ENCODE measurements around the gene CYTH2.

Gene CYTH2

GRCh38 chr19:48469289-48469881, at the start of gene CYTH2:
TSS of gene CYTH2 (plus strand) at chr19:48469369. CDS start at chr19:48469508, 139 bp downstream.
- DNase-seq: peak; percentile 40

DNA sequence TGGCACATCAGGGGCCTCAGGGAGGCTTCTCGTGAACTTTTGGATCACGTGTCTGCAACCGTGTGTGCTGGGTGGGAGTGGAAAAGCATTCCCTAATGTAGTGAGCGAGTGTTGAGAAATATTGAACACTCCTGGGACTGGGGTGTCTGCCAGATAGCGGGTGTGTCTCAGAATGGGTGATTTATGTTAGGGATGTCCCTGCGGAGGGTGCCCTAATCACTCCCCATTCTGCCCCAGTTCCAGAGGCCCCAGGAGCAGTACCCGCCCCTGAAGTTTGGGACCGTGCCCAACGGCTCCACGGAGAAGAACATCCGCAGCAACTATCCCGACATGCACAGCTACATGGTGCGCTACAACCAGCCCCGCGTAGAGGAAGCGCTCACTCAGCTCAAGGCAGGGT, 47.6 kb upstream of the CYTH2 start:
- no peak for DNase-seq

- no peak for DNase-seq
Measured at GRCh38 chr19:48424694-48425219, 44.4 kb upstream of the CYTH2 start.

- DNase-seq: no peak
Measured at GRCh38 chr19:48428670-48429069, 40.5 kb upstream of the CYTH2 start.

GRCh38 chr19:48433337-48433736, 35.8 kb upstream of the CYTH2 start:
- DNase-seq: no peak

DNA sequence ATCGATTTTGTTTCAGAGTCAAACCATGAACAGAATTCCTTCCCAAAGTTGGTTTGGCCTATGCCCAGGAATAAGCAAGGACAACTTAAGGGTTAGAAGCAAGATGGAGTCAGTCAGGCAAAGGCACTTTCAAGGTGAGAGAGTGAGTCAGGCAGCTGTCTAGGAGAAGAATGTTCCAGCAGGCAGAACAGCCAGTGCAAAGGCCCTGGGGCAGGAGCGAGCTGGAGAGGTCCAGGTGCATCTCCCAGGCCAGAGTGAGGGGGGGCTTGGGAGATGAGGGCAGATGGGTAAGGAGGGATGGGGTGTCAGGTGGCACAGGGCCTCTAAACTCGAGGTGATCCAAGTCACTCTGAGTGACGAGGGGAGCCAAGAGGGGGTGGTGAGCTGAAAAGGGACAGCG, 32.6 kb upstream of the CYTH2 start:
- DNase-seq: no peak

GRCh38 chr19:48441360-48442050, 27.7 kb upstream of the CYTH2 start:
- DNase-seq: no peak

- no peak for DNase-seq
Measured at GRCh38 chr19:48442116-48443035, 26.8 kb upstream of the CYTH2 start.

DNA sequence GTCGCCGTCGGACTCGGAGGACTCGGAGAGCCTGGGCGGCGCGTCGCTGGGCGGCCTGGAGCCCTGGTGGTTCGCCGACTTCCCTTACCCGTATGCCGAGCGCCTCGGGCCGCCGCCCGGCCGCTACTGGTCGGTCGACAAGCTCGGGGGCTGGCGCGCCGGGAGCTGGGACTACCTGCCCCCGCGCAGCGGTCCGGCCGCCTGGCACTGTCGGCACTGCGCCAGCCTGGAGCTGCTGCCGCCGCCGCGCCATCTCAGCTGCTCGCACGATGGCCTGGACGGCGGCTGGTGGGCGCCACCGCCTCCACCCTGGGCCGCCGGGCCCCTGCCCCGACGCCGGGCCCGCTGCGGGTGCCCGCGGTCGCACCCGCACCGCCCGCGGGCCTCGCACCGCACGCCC, 25.9 kb upstream of the CYTH2 start:
- DNase-seq: no peak

GRCh38 chr19:48443731-48444128, 25.4 kb upstream of the CYTH2 start:
- no peak for DNase-seq

DNA sequence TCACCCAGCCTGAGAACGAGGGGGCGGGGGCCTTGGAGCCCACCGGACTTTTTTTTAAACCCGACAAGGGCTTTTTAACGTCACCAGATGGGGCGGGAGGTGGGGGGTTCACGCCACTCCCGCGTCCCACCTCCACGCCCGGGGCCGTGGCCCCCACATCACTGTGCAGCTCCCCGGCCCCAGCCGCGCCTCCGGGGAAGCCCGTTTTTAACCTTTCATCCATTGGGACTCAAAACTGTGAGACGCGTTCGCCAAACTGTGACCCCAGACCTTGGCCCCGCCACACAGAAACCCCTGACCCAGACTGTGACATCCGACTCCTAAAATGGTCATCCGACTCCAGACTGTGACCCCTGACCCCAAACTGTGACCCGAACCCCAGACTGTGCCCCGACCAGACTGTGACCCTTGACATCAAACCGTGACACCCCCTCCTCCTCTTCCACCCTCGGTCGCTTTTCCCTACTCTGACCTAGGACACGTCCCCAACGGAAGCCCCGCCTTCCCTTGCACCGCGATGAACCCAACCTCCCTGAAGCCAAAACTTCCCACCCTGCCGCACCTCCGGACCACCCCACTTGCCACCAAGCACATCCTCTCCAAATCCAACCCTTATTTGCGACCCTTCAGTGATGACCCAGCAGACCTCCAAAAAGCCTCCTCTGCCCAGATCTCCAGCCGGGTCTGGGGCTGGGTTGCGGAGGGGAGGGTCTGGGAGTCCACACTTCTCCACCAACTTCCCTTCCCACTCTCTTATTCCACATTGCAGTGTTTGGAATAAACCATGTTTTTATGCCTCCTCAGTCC, 24.8 kb upstream of the CYTH2 start:
- DNase-seq: no peak

DNA sequence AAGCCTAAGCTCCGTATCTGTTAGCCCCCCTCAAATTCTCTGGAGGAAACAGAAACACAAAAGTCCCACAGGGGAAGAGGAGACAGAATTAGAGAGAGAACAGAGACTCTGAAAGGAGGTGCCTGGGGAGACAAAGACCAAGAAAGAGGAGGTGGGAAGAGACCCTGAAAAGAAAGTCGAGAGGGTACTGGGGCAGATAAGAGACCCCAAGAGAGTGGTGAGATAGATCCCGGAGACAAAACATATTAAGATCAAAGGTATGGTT, 24.3 kb upstream of the CYTH2 start:
- no peak for DNase-seq

DNA sequence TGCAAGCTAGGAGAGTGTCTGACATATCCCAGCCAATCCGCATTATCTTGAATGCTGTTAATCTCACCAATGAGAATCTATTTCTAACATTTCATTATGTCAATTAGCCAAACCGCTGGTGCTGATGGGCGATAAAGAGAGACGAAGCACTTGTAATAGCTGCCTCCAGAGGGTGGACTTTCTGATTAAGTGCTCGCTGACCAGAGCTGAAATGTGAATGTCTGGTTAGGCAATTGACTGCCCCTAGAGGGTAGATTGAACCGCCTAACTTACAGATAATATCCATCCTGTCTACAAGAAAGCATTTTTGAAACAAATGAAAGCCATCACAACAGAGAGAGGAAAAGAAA, 23.9 kb upstream of the CYTH2 start:
- no peak for DNase-seq

DNA sequence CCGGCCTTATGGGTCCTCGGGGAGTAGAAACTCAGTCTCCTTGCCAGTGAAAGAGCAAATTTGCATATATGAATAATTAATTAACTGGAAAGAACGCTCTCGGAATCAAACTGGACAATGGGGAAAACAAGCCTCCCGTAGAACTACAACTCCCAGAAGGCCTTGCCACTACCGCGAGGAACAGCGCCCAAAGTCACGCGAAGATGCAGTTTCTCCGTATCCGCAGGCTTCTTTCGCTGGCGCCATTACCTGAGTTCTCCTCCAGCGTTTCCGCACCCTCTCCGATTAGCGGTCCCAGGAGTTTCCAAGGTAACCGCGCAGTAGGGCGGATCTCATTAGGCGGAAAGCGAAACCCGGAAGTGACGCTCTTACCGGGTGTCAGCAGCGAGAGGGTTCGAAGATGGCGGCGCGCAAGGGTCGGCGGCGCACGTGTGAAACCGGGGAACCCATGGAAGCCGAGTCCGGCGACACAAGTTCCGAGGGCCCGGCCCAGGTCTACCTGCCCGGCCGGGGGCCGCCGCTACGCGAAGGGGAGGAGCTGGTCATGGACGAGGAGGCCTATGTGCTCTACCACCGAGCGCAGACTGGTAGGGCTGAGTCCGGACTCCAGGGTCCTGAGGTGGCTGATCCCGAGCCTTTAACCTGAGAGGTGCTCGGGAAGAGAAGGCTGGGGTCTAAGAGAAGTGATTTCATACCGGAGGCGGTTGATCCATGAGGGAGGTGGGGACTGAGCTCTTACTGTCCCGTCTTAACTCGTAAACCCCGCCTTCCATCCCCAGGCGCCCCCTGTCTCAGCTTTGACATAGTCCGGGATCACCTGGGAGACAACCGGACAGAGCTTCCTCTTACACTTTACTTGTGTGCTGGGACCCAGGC, 23.3 kb upstream of the CYTH2 start, which contains the start of gene GRWD1:
GRWD1 (plus strand) TSS at position 378 of the 876 bp plus-strand sequence; CDS start at position 401, 23 bp downstream.
- peak; percentile 95 for DNase-seq

- DNase-seq: no peak
Measured at GRCh38 chr19:48446579-48446978, 22.6 kb upstream of the CYTH2 start.

DNA sequence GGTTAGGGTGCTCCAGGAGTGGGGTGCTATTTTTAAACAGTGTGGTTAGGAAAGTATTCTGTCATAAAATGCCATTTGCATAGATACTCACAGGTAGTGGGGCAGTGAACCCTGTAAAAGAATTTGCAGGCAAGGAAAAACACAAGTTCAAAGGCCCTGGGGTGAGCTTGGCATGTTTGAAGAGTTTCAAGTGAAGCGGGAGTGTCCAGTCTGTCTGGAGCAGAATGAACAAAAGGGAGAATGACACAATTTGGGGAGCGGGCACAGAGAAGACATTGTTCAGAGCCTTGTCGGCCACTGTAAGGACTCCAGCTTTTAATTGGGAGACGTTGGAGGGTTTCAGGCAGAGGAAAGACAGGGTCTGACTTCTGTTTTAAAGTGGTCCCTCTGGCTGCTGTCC, 20.6 kb upstream of the CYTH2 start:
- DNase-seq: no peak

- no peak for DNase-seq
Measured at GRCh38 chr19:48450441-48450840, 18.7 kb upstream of the CYTH2 start.

GRCh38 chr19:48450863-48451262, 18.3 kb upstream of the CYTH2 start:
- no peak for DNase-seq

DNA sequence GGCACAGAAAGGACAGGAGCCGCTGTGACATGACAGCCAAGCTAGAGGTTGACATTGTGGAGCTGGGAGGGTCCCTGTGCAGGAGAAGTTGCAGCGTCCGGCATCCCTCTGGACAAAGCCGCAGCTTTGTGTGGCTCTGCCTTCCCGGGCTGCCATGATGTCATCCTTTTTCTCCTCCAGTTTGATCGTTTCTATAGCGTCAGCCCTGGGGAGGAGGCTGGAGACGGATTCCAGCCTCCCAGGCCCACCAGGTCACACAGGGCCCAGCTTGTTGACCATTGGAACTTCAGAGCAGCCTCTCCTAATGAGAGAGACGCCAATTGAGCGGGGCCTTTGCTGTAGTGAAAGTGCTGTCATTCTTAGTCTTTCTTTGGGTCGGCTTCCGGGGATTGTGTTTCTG, 17.5 kb upstream of the CYTH2 start:
- DNase-seq: no peak

GRCh38 chr19:48452289-48453190, 16.6 kb upstream of the CYTH2 start:
- DNase-seq: no peak
